A172 (cell line): ENCODE results near the gene TBCEL. TPM values are rescaled to one million over a fixed set of nuclear protein-coding genes. Genes with fewer than 3 reads are reported as not detected.
"Not testable (repeated sequence)": the region's sequence is repeated elsewhere in the genome, so short reads cannot be mapped to it uniquely, and the experiment has no call there.

Source experiments
- DNase-seq: peaks from one replicate; pipeline ENCODE4 v3.0.0-alpha.2; 2015; ENCODE audit warnings: low spot score
- total RNA-seq: library from RNA; depleted of rRNA; stranded (reverse); fragments of >200 nt; shearing (Covaris generic); gene quantifications from 2 replicates; pipeline ENCODE4 v1.2.3, GENCODE V29; 2014

TBCEL gene
- total RNA-seq, 1 experiment from 2014 or later = 10.5 TPM

DNA sequence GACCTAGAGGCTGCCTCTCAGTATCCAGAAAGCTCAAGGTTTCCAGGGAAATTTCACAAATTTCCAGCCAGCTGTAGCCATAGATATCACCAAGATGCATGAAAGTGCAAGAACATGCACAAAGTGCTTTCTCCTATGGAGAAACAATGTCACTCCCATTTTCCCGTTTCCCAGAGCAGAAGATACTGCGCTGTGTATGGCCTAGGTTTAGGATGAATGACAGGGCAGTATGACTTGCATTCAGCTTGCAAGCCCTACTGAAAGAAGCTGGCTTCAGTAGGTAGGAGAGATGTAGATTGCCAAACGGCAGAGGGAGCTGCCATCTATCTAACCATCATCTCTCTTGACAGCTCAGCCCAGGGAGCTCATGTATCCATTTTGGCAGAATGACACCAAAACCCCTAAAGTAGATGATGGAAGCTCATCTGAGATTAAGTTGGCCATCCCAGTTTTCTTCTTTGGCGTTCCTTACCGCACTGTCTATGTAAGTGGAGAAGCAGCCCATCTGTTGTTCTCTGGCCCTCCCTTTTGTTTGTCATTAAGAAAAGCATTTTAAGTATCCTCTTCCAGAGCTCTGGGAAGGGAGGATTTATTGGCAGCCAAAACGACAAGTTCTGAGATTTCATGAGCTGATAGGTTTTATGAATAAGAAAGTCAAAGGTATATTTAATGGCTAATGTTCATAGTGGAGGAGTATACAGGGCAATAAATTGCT is 81.7 kb downstream of the TBCEL start:
- no peak for DNase-seq

DNA sequence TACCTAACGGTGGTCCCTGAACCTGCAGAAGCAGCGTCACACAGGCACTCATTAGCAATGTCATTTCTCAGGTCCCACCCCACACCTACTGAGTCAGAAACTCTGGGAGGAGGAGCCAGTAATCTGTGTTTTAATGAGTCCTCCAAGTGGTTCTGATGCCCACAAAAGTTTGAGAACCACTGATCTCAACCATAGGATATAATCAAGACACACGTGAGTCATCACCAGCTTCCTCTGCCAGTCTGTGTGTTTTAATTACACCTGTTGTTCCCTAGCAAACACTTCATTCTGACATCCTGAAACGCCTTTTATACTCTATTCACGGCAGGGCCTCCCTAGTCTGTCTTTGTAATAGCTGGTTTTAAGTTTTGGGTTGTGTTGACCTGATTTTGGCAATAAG is 82.9 kb downstream of the TBCEL start:
- DNase-seq = peak; percentile 14

DNA sequence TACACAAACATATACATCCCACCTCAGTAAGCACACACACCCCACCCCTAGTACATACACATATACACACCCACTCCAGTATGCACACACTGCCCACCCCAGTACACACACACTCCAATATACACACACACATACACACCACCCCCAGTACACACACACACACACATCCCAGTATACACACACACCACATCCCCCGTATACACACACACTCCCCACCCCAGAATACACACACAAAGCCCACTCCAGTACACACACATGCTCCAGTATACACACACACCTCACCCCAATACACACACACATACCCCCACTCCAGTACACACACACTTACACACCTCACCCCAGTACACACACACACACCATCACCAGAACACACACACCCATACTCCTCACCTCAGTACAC is 84.5 kb downstream of the TBCEL start:
- DNase-seq = no peak

DNA sequence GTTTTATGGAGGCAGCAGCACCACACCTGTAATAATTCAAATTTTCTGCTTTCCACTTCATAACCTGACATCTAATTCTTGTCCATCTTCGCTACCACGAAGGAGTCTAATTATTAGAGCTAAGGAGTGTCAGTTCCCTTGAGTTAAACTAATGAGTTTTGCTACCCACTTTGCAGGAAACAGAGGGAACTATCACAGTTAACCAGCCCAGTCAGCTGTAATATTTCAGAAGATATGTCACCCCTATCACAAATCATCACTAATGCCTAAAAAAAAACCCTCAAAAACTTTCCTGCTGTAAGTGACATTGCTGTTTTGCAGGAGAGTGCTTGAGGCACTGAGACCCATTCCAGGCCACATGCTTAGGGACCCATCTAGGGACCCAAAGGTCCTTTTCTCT is 85.6 kb downstream of the TBCEL start:
- DNase-seq = no peak

DNA sequence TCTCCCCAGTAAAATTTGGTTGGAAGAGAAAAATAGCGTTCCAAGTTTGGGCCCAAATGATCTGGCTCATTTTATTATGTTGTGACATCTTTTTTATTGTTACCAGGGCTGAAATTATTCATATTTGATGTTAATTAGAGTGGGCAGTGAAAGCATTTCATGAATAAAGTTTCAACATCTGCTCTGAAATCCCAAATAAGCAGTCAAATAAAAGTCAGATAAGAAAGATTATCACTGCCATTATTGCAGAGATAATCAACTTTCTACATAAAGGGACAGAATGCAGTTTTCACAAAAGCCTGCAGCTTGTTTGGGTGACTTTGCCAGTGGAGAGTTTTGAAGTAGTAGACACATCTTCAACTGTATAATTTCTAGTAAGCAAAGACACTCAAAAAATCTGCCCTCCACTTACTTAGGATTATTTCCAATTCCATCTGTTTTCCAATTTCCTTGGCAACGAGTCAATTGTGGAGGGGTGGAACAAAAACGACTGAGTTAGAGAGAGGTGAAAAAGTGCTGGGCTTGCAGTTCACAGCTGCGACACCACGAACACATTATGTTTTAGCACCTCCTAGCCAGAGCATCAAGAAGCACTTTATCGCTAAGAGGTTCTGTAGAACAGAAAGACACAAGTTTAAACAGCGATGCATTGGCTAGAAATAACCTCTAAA is 86.1 kb downstream of the TBCEL start:
- no peak for DNase-seq

DNA sequence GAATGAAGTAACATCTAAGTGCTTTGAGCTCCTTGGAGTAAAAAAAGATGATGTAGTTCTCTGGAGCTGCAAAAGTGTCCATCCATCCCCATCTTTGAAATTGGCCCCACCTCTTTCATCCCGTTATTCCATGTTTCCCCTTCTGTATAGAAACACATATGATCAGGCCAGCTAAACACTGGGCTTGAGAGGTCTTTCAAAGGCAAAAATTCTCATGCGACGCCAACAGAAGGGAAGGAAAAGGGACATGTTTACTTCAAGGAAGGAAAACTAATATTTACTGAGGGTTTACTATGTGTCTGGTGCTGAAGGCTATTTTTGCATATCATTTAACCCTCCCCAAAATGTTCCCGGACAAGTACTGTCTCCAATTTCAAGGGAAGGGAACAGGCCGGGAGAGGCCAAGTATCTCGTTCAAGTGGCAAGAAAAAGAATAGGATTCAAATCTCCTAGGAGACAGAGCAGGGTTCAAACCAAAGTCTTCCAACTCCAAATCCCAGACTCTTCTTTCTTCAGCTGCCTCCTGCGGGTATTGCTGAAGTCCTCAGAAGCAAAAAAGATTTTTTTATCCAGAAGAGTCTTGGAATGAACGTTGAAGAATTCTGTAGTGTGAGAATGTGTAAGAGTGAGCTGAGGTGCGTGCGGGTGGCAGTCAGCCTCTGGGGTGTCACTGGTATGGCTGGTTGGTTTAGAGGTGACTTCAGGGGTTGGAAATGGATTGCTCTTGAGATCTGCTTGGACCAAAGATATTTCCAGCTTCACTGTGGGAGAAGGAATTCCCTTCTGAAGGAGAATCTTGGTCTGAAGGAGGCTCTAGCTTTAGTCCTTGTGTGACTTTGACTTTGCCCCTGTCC is 87.2 kb downstream of the TBCEL start:
- no peak for DNase-seq

DNA sequence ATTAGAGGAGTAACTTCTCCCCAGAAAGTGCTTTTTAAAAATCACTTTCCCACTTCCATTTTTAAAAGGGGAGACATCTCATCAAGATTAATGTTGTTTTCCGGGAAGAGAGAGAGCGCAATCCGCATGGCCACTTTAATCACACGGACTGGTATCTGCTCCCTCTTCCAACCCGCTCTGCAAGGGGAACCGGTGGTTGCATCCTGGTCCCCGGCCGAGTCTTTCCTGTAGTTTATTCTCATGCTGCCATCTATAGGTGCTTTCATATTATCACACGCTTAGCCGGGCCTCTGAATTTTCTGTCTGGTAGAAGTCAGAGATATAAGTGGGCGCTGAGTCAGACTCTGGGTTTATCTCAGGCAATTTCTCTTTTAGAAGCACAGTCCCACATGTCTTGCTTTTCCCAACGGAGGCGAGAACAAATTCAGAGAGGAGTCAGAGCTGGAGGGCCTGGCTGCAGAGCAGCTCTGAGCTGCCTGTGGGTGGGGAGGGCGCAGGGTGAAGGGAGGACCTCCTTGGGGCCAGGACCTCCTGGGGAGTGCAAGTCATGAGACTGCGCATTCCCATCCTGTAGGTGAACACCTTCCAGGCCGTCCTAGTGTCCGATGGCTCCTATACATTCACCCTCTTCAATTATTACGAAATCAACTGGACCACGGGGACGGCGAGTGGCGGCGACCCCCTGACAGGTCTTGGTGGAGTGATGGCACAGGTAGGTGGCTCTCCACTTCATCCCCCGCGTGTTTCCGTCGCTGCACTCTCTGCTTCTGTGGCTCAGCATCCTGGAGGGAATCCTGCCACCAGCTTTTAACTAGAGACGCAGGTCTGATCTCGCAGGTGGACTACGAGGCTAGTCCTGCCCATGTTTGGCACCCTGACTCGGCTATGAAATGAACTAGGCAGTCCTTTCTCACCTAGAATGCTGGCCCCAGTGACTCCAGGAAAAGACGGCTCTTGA is 88.9 kb downstream of the TBCEL start:
- peak; percentile 75 for DNase-seq

DNA sequence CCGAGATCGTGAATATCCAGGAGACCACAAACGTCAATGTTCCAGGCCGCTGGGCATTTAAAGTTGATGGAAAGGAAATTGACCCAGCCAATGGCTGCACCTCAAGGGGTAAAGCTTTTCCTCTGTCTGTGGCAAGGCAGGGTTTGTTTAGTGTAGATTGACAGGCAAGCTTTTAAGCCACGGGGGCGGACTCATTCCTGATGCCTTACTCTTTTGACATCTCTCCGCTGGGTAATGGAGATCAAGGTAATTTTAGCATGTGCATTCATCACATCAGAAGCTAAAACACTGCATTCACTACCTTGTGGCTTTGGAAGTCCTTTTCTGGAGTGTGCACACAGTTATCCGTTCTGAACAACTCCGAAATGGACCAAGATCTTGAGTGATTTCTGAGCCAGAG is 89.7 kb downstream of the TBCEL start:
- no peak for DNase-seq

DNA sequence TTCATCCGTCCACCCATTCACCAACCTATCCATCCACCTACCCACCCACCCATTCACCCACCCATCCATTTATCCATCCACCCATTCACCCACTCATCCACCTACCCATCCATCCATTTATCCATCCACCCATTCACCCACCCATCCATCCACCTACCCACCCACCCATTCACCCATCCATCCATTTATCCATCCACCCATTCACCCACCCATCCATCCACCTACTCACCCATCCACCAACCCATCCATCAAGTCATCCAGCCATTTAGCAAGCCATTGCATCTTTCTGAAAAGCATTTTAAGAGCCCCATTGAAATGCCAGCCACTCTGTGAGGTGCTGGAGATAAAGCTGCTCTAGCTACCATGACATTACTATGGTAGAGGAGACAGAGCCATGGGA is 91.1 kb downstream of the TBCEL start:
- not testable (repeated sequence) for DNase-seq

DNA sequence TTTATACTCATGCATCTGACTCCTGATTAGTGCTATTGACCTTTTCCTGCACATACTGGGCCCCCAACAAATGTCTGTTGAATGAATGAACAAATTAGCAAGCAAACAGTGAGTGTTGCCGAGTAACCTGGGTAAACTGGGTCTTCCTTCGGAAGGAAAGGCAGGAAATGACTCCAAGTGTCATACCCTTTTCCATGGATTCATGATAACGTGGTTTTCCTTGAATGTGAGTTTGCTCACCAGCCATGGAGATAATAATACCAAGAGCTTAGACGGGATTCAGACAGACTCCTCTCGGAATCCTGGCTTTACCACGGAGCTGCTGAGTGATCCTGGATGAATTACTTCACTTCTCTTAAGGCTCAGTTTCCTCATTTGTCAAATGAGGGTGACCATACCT is 93.9 kb downstream of the TBCEL start:
- no peak for DNase-seq

DNA sequence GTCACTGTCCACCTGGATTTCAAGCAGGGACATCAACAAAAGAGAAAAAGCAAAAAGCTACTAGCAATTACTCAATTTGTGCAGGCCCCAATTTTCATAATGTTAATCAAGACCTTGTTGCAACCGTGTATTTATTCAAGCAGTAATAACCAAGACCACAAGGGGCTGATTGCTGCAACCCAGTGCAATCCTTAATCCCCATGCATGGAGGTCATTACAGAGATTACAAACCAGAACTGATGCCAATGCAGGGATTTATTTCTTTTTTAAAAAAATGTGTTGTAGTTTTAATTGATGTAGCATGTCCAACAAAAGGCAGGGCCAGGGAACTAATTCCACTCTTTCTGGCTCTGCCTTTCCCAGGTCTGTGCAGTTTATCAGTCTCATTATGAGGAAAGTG is 95.5 kb downstream of the TBCEL start:
- no peak for DNase-seq

DNA sequence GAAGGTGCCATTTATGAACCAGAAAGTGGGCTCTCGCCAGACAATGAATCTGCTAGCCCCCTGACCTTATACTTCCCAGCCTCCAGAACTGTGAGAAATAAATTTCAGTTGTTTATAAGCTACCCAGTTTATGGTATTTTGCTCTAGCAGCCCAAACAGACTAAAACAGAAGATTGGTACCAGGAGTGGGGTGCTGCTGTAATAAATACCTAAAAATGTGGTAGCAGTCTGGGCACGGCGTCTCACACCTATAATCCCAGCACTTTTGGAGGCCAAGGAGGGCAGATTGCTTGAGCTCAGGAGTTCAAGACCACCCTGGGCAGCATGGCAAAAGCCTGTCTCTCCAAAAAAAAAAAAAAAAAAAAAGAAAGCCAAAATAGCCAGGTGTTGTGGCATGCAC is 98.4 kb downstream of the TBCEL start:
- no peak for DNase-seq

DNA sequence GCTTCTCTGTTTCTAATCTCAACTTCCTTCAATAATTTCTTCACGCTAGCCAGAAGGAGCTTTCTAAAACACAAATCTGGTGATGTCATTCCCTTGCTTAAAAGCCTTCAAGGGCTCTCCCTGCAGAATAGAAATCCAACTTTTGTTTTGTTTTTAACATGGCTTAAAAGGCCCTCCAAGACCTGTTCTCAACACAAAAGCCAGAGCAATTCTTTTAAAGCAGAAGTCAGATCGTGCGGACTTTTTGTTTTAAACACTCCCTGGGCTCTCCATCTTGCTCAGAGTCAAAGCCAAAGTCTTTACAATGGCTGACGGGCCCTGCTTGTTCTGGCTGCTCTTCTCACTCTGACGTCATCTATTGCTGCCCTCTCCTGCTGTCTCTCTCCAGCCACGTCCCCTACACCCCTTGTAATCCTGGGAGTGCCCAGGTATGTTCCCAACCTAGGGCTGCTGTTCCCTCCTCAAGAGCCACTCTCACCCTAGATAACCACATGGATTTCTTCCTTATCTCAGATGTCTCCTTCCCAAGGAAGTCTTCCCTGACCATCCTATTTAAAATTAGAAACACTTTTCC is 99.7 kb downstream of the TBCEL start:
- no peak for DNase-seq

DNA sequence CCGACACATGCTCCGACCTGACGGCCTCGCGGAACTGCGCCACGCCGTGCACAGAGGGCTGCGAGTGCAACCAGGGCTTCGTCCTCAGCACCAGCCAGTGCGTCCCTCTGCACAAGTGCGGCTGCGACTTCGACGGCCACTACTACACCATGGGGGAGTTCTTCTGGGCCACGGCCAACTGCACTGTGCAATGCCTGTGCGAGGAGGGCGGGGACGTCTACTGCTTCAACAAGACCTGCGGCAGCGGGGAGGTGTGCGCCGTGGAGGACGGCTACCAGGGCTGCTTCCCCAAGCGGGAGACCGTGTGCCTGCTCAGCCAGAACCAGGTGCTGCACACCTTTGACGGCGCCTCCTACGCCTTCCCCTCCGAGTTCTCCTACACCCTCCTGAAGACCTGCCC is 103.9 kb downstream of the TBCEL start:
- no peak for DNase-seq

DNA sequence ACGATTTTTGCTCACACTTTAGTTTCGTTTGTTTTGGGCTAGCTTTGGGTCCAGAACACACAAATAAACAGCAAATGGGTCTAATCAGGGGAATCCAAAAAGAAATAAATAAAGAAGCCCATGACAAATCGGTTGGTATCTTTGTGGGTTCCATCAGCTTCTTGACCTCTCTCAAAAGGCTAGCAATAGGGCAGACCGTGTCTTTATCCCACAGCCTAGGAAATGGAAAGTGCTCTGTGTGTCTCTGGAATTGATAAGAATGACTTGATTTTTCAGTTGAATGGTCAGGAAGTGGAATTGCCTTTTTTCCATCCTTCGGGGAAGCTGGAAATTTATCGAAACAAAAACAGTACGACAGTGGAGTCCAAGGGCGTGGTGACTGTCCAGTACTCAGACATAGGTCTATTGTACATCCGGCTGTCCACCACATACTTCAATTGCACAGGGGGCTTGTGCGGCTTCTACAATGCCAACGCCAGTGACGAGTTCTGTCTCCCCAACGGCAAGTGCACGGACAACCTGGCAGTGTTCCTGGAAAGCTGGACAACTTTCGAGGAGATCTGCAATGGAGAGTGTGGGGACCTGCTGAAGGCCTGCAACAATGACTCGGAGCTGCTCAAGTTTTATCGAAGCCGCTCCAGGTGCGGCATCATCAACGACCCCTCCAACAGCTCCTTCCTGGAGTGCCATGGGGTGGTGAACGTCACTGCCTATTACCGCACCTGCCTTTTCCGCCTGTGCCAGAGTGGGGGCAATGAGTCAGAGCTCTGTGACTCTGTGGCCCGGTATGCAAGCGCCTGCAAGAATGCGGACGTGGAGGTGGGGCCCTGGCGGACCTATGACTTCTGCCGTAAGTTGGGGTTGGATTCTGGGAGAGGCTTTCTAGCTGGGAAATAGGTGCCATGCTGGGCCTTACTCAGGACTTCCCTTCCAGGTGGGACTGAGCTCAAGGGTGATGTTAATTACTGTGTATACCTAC is 105.7 kb downstream of the TBCEL start:
- no peak for DNase-seq

DNA sequence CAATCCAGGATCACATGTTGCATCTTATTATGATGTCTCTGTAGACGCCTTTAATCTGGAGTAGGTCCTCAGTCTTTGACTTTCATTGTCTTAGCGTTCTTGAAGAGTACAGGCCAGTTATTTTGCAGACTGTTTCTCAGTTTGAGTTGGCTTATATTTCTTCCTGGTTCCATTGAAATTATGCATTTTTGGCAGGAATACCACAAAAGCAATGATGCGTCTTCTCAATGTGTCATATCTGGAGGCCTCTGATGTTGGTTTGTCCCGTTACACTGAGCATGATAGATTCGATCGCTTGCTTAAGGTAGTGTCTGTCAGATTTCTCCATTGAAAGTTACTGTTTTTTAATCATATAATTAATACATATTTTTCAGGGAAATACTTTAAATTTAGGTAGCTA is 107.8 kb downstream of the TBCEL start:
- DNase-seq = no peak

DNA sequence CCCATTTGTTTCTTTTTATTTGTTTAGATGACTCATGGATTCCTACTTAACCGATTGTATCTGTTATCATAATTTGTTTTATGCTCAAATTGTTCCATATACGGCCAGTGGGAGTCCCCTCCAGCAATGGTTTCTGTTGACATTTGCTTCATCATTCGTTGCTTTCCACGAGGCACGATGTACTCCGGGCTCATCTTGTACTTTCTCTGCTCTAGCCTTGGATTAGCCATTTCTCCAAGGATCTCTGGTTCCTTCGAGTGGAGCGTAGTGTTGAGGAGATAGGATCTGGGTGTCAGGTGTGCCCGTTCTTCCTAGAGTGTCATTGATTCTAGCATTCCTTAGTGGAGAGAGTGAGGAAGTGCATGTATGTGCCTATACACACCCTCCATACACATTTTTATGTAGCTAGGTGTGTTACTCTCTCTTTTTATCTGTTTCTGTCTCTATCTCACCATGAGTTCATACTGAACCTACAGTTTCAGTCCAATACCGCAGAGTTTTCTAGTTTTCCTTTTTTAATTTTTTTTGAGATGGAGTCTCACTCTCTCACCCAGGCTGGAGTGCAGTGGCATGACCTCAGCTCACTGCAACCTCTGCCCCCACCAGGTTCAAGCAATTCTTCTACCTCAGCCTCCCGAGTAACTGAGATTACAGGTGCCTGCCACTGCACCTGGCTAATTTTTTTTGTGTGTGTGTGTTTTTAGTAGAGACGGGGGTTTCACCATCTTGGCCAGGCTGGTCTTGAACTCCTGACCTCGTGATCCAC is 108.5 kb downstream of the TBCEL start:
- DNase-seq = peak; percentile 2

DNA sequence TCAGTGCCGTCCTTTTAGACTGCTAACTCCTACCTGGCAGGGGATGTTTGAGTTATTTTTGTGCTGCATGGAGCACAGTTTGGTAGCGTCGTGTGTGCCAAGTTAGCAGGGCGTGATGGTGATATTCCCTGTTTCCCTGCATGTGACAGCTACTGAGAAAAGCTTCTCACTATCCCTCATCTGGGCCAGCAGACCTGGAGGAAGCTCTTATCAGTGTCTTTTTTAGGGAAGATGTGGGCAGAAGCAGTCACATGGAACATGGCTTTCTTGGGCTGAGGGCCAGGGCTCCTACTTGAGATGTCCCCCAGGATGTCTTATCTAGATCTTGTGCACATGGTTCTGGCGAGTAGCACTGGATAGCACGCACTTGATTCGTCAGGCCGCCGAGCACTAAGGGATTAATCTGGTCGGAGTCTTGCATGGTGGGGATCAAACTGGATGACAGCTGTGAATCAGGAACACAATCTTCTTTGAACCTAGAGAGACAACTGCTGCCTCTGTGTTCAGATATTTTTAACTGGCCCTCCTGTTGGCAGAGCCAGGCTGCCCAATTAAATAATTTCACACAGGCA is 110.9 kb downstream of the TBCEL start:
- no peak for DNase-seq

DNA sequence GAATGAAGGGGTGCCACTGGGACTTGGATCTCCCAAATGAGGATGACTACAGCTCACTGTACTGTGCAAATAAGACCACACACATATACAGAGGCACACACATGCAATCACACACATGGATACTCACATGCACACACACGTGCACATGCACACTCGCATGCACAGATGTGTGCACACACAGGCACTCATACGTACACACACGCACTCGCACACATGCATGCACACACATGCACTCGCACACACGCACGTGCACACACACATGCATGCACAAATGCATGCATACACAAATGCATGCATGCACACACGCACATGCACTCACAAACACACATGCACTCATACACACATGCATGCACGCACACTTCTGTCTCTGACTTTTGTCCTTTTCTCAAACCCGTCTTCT is 113.1 kb downstream of the TBCEL start:
- no peak for DNase-seq
